Sigmoid colon (tissue), 7 donors: Measurements from ENCODE around the gene PEPD. TPM values are rescaled to one million over a fixed set of nuclear protein-coding genes. Genes with fewer than 3 reads are reported as not detected.
A peak's percentile ranks its signal among the peaks of the same experiment; 100 is the strongest.

ENCODE experiments used
- DNase-seq: peaks from one replicate; pipeline ENCODE4 v3.0.0-alpha.2; 2019
- H3K27ac ChIP-seq, 4 donors: fragments of 200-600 bp; sonication (generic); one replicate each; pipeline ENCODE4 v1.5.1; 2016 to 2019; ENCODE audit warnings: mild to moderate bottlenecking in 1 of 4
- H3K27me3 ChIP-seq, 3 donors: fragments of 200-600 bp; sonication (generic); one replicate each; pipeline ENCODE4 v1.5.1; 2019; ENCODE audit warnings: mild to moderate bottlenecking in 1 of 3
- H3K36me3 ChIP-seq, 4 donors: fragments of 200-600 bp; sonication (generic); one replicate each; pipeline ENCODE4 v1.5.1; 2016 to 2019
- H3K4me1 ChIP-seq, 4 donors: fragments of 200-600 bp; sonication (generic); one replicate each; pipeline ENCODE4 v1.5.1; 2017 to 2019
- H3K4me3 ChIP-seq, 4 donors: fragments of 200-600 bp; sonication (generic); one replicate each; pipeline ENCODE4 v1.5.1; 2017 to 2019; ENCODE audit warnings: mild to moderate bottlenecking in 2 of 4, moderate library complexity in 1 of 4
- H3K9me3 ChIP-seq, 4 donors: fragments of 200-600 bp in 3 of 4; sonication (generic) in 3 of 4; one replicate each; pipeline versions ENCODE4 v1.5.1 to v1.6.1; 2013 to 2019
- EP300 ChIP-seq, 4 donors: sonication (generic); formaldehyde crosslinking; IDR thresholded peaks; one replicate each; pipeline ENCODE4 v1.6.1; 2017; ENCODE audit warnings: antibody characterized with exemption in 4 of 4
- POLR2A ChIP-seq, 2 donors: fragments of 450-650 bp; IDR thresholded peaks; one replicate each; pipeline ENCODE4 v1.6.1; 2016; ENCODE audit warnings: antibody characterized with exemption in 2 of 2, mild to moderate bottlenecking in 2 of 2, moderate library complexity in 2 of 2
- POLR2AphosphoS5 ChIP-seq, 4 donors: sonication (generic); formaldehyde crosslinking; IDR thresholded peaks; one replicate each; pipeline ENCODE4 v1.6.1; 2017; ENCODE audit warnings: antibody characterized with exemption in 4 of 4
- WGBS, 2 donors: extraction: QIAGEN DNeasy Blood & Tissue Kit; methylation state at CpG; one replicate each; pipeline ENCODE4 v1.1.7; 2013; 5-methylcytosine and 5-hydroxymethylcytosine counted together
- intact Hi-C: fragments of 100-400 bp; cut with DNase I; formaldehyde crosslinking; loops from one replicate; pipeline ENCODE4 v1.15.1; 2023
- polyA plus RNA-seq, 3 donors: library from polyadenylated mRNA; stranded (reverse); fragments of 200-250 nt; gene quantifications; one replicate each; pipeline ENCODE4 v1.2.3, GENCODE V29; 2013
- total RNA-seq, 4 donors: library from RNA; depleted of rRNA; stranded (reverse); fragments of >200 nt; gene quantifications; one replicate each; pipeline ENCODE4 v1.1.0, GENCODE V29; 2016
- TF ChIP-seq, protein P1 (sequence below), 4 experiments: fragments of 450-650 bp in 3 of 4; fragments of 200-600 bp in 1 of 4; IDR thresholded peaks; one replicate each; pipeline ENCODE4 v1.5.1; 2016 to 2019; ENCODE audit warnings: antibody characterized with exemption in 4 of 4, mild to moderate bottlenecking in 3 of 4, moderate library complexity in 2 of 4
- donor health status: healthy with polysubstance abuse.
- donor health status: Bipolar disorder and iron deficiency.
- donor health status: healthy.

PEPD gene
- total and polyA plus RNA-seq, 7 donors, result 50.0 to 187 (median 67.8) TPM

- H3K4me3 ChIP-seq, result no peak overlapping the region
- TF ChIP-seq POLR2A (IDR thresholded peaks at IDR 0.05) (no peak), EP300 (IDR thresholded peaks at IDR 0.05) (no peak), POLR2AphosphoS5 (IDR thresholded peaks at IDR 0.05) (no peak)
- TF ChIP-seq, protein P1, sequence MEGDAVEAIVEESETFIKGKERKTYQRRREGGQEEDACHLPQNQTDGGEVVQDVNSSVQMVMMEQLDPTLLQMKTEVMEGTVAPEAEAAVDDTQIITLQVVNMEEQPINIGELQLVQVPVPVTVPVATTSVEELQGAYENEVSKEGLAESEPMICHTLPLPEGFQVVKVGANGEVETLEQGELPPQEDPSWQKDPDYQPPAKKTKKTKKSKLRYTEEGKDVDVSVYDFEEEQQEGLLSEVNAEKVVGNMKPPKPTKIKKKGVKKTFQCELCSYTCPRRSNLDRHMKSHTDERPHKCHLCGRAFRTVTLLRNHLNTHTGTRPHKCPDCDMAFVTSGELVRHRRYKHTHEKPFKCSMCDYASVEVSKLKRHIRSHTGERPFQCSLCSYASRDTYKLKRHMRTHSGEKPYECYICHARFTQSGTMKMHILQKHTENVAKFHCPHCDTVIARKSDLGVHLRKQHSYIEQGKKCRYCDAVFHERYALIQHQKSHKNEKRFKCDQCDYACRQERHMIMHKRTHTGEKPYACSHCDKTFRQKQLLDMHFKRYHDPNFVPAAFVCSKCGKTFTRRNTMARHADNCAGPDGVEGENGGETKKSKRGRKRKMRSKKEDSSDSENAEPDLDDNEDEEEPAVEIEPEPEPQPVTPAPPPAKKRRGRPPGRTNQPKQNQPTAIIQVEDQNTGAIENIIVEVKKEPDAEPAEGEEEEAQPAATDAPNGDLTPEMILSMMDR (IDR thresholded peaks at IDR 0.05), result no peak
- no peaks in the 10 kb centered on the region for H3K27me3 ChIP-seq
- intact Hi-C loops, result no loop called here
- no peaks in the 10 kb centered on the region for H3K9me3 ChIP-seq
- H3K36me3 ChIP-seq, result peaks cover 0 to 12% (median 2%) of the 10 kb centered on the region in 4 donors
- no peaks in the 10 kb centered on the region for H3K4me1 ChIP-seq
- DNase-seq, result peak; percentile 40
- no peak overlapping the region for H3K27ac ChIP-seq
- WGBS, 2 donors, result 90 to 91% methylated on average over 12 of the region's 12 CpGs
These were observed 76.8 kb downstream of the PEPD start for GRCh38 chr19:33444562-33445441.

GRCh38 chr19:33443638-33444561 lies 77.7 kb downstream of the PEPD start:
- TF ChIP-seq, protein P1 (IDR thresholded peaks at IDR 0.05), result no peak
- no peak for TF ChIP-seq EP300 (IDR thresholded peaks at IDR 0.05)
- no peak for TF ChIP-seq POLR2A (IDR thresholded peaks at IDR 0.05)
- TF ChIP-seq POLR2AphosphoS5 (IDR thresholded peaks at IDR 0.05), result no peak
- H3K36me3 ChIP-seq, result peaks cover 0 to 12% (median 2%) of the 10 kb centered on the region in 4 donors
- H3K9me3 ChIP-seq, result no peaks in the 10 kb centered on the region
- WGBS, 2 donors, result 91 to 97% methylated on average over 32 of the region's 32 CpGs
- peak; percentile 46 for DNase-seq
- H3K4me3 ChIP-seq, result no peak overlapping the region
- intact Hi-C loops, result no loop called here
- no peak overlapping the region for H3K27ac ChIP-seq
- H3K4me1 ChIP-seq, result no peaks in the 10 kb centered on the region
- no peaks in the 10 kb centered on the region for H3K27me3 ChIP-seq

- TF ChIP-seq POLR2A (IDR thresholded peaks at IDR 0.05) (no peak), EP300 (IDR thresholded peaks at IDR 0.05) (no peak), POLR2AphosphoS5 (IDR thresholded peaks at IDR 0.05) (no peak)
- TF ChIP-seq, protein P1 (IDR thresholded peaks at IDR 0.05), result no peak
- Histone ChIP-seq H3K9me3 (no peaks in the 10 kb centered on the region), H3K27me3 (no peaks in the 10 kb centered on the region), H3K36me3 (peaks cover 0 to 12% (median 2%) of the 10 kb centered on the region in 4 donors), H3K4me1 (no peaks in the 10 kb centered on the region), H3K4me3 (no peak overlapping the region), H3K27ac (no peak overlapping the region)
- peak; percentile 54 for DNase-seq
- WGBS, 2 donors, result 96% methylated on average over 9 of the region's 9 CpGs
- intact Hi-C loops, result no loop called here
These were observed 78.9 kb downstream of the PEPD start for GRCh38 chr19:33442706-33443105.

DNA sequence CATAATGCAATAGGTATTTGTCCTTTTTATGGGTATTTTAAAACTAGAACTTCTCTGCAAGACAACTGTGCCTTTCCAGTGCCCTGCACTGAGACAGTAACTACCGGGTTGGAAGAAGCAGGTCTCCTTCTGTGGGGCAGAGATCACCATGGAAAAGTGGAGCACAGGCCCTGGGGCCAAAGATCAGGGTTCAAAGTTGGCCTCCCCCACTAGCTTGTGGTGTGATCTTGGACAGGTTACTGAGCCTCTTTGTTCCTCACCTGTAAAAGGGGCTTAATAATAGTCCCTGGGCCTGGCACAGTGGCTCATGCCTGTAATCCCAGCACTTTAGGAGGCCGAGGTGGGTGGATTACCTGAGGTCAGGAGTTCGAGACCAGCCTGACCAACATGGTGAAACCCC lies 79.8 kb downstream of the PEPD start:
- Histone ChIP-seq H3K27me3 (no peaks in the 10 kb centered on the region), H3K9me3 (no peaks in the 10 kb centered on the region), H3K27ac (no peak overlapping the region), H3K4me3 (no peak overlapping the region), H3K4me1 (no peaks in the 10 kb centered on the region), H3K36me3 (peaks cover 0 to 11% (median 2%) of the 10 kb centered on the region in 4 donors)
- intact Hi-C loops, result no loop called here
- WGBS, 2 donors, result 84 to 90% methylated on average over 3 of the region's 3 CpGs
- DNase-seq, result no peak
- TF ChIP-seq, protein P1 (IDR thresholded peaks at IDR 0.05), result no peak
- TF ChIP-seq POLR2AphosphoS5 (IDR thresholded peaks at IDR 0.05) (no peak), EP300 (IDR thresholded peaks at IDR 0.05) (no peak), POLR2A (IDR thresholded peaks at IDR 0.05) (no peak)
